Measurements from ENCODE around the gene INHBB. TPM values are rescaled to one million over a fixed set of nuclear protein-coding genes. Genes with fewer than 3 reads are reported as not detected.

Gene INHBB
- polyA plus RNA-seq, 1 donor from 2014 or later = not detected

GRCh38 chr2:120331903-120332302 lies 14.0 kb upstream of the INHBB start:
- no peak overlapping the region for H3K27ac ChIP-seq (ENCODE audit: low read length)
- no peak overlapping the region for H3K4me3 ChIP-seq (ENCODE audit: low read length)
- no peaks in the 10 kb centered on the region for H3F3A ChIP-seq (ENCODE audit: insufficient read depth, low read length, poor library complexity, severe bottlenecking)
- H3K9me3 ChIP-seq (ENCODE audit: low read length) = no peaks in the 10 kb centered on the region
- no peak overlapping the region for H3K9ac ChIP-seq (ENCODE audit: low read length)
- TF ChIP-seq POLR2AphosphoS5 (IDR thresholded peaks at IDR 0.05) (no peak), SMC3 (conservative IDR thresholded peaks at IDR 0.05; ENCODE audit: poor library complexity) (no peak), EP300 (conservative IDR thresholded peaks at IDR 0.05; ENCODE audit: poor library complexity, severe bottlenecking) (no peak), RAD21 (conservative IDR thresholded peaks at IDR 0.05) (no peak), TAF1 (IDR thresholded peaks at IDR 0.05; ENCODE audit: low read depth) (no peak), CTCF (IDR thresholded peaks at IDR 0.05; ENCODE audit: poor library complexity, severe bottlenecking) (no peak), MXI1 (conservative IDR thresholded peaks at IDR 0.05; ENCODE audit: poor library complexity, severe bottlenecking) (no peak), EZH2 (IDR thresholded peaks at IDR 0.05; ENCODE audit: borderline replicate concordance, insufficient read depth, low read length, poor library complexity, severe bottlenecking) (no peak)
- TF ChIP-seq, protein P1, sequence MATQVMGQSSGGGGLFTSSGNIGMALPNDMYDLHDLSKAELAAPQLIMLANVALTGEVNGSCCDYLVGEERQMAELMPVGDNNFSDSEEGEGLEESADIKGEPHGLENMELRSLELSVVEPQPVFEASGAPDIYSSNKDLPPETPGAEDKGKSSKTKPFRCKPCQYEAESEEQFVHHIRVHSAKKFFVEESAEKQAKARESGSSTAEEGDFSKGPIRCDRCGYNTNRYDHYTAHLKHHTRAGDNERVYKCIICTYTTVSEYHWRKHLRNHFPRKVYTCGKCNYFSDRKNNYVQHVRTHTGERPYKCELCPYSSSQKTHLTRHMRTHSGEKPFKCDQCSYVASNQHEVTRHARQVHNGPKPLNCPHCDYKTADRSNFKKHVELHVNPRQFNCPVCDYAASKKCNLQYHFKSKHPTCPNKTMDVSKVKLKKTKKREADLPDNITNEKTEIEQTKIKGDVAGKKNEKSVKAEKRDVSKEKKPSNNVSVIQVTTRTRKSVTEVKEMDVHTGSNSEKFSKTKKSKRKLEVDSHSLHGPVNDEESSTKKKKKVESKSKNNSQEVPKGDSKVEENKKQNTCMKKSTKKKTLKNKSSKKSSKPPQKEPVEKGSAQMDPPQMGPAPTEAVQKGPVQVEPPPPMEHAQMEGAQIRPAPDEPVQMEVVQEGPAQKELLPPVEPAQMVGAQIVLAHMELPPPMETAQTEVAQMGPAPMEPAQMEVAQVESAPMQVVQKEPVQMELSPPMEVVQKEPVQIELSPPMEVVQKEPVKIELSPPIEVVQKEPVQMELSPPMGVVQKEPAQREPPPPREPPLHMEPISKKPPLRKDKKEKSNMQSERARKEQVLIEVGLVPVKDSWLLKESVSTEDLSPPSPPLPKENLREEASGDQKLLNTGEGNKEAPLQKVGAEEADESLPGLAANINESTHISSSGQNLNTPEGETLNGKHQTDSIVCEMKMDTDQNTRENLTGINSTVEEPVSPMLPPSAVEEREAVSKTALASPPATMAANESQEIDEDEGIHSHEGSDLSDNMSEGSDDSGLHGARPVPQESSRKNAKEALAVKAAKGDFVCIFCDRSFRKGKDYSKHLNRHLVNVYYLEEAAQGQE (IDR thresholded peaks at IDR 0.05; ENCODE audit: borderline replicate concordance) = no peak
- H3K4me2 ChIP-seq (ENCODE audit: low read length) = no peak overlapping the region
- H2AFZ ChIP-seq (ENCODE audit: low read depth, low read length) = no peak overlapping the region
- no peaks in the 10 kb centered on the region for H3K9me2 ChIP-seq (ENCODE audit: insufficient read depth, low read length)
- H3K79me2 ChIP-seq (replicated peaks; ENCODE audit: insufficient read depth, low read length) = no peaks in the 10 kb centered on the region
- no peaks in the 10 kb centered on the region for H3K36me3 ChIP-seq (ENCODE audit: insufficient read depth, low read length)
- H4K20me1 ChIP-seq (ENCODE audit: insufficient read depth) = no peaks in the 10 kb centered on the region
- no peaks in the 10 kb centered on the region for H3K27me3 ChIP-seq (ENCODE audit: insufficient read depth, low read depth, low read length)

GRCh38 chr2:120332384-120332783 lies 13.6 kb upstream of the INHBB start:
- Histone ChIP-seq H3K9me2 (ENCODE audit: insufficient read depth, low read length) (no peaks in the 10 kb centered on the region), H3K9me3 (ENCODE audit: low read length) (no peaks in the 10 kb centered on the region), H3K4me3 (ENCODE audit: low read length) (no peak overlapping the region), H3K4me2 (ENCODE audit: low read length) (no peak overlapping the region), H3K36me3 (ENCODE audit: insufficient read depth, low read length) (no peaks in the 10 kb centered on the region), H2AFZ (ENCODE audit: low read depth, low read length) (no peak overlapping the region), H4K20me1 (ENCODE audit: insufficient read depth) (no peaks in the 10 kb centered on the region), H3K9ac (ENCODE audit: low read length) (no peak overlapping the region), H3F3A (ENCODE audit: insufficient read depth, low read length, poor library complexity, severe bottlenecking) (no peaks in the 10 kb centered on the region), H3K27me3 (ENCODE audit: insufficient read depth, low read depth, low read length) (no peaks in the 10 kb centered on the region), H3K79me2 (replicated peaks; ENCODE audit: insufficient read depth, low read length) (no peaks in the 10 kb centered on the region), H3K27ac (ENCODE audit: low read length) (no peak overlapping the region)
- TF ChIP-seq EP300 (conservative IDR thresholded peaks at IDR 0.05; ENCODE audit: poor library complexity, severe bottlenecking) (no peak), SMC3 (conservative IDR thresholded peaks at IDR 0.05; ENCODE audit: poor library complexity) (no peak)

- no peaks in the 10 kb centered on the region for H3K27me3 ChIP-seq (ENCODE audit: insufficient read depth, low read depth, low read length)
- no peaks in the 10 kb centered on the region for H3K9me2 ChIP-seq (ENCODE audit: insufficient read depth, low read length)
- H3K27ac ChIP-seq (ENCODE audit: low read length) = no peak overlapping the region
- no peak overlapping the region for H3K4me2 ChIP-seq (ENCODE audit: low read length)
- no peak overlapping the region for H2AFZ ChIP-seq (ENCODE audit: low read depth, low read length)
- H4K20me1 ChIP-seq (ENCODE audit: insufficient read depth) = no peaks in the 10 kb centered on the region
- no peaks in the 10 kb centered on the region for H3K79me2 ChIP-seq (replicated peaks; ENCODE audit: insufficient read depth, low read length)
- H3K9me3 ChIP-seq (ENCODE audit: low read length) = no peaks in the 10 kb centered on the region
- no peak overlapping the region for H3K4me3 ChIP-seq (ENCODE audit: low read length)
- no peaks in the 10 kb centered on the region for H3K36me3 ChIP-seq (ENCODE audit: insufficient read depth, low read length)
- H3K9ac ChIP-seq (ENCODE audit: low read length) = no peak overlapping the region
- H3F3A ChIP-seq (ENCODE audit: insufficient read depth, low read length, poor library complexity, severe bottlenecking) = no peaks in the 10 kb centered on the region
- TF ChIP-seq TAF1 (IDR thresholded peaks at IDR 0.05; ENCODE audit: low read depth) (no peak), RAD21 (conservative IDR thresholded peaks at IDR 0.05) (no peak), MXI1 (conservative IDR thresholded peaks at IDR 0.05; ENCODE audit: poor library complexity, severe bottlenecking) (no peak), SMC3 (conservative IDR thresholded peaks at IDR 0.05; ENCODE audit: poor library complexity) (no peak), EZH2 (IDR thresholded peaks at IDR 0.05; ENCODE audit: borderline replicate concordance, insufficient read depth, low read length, poor library complexity, severe bottlenecking) (no peak), EP300 (conservative IDR thresholded peaks at IDR 0.05; ENCODE audit: poor library complexity, severe bottlenecking) (no peak), POLR2AphosphoS5 (IDR thresholded peaks at IDR 0.05) (no peak), CTCF (IDR thresholded peaks at IDR 0.05; ENCODE audit: poor library complexity, severe bottlenecking) (no peak)
- TF ChIP-seq, protein P1 (IDR thresholded peaks at IDR 0.05; ENCODE audit: borderline replicate concordance) = no peak
Observed at GRCh38 chr2:120334068-120334467, 11.9 kb upstream of the INHBB start.

Measured in neural cell (in vitro differentiated cells).